Measurements from ENCODE around the gene UBE3D.
"Not testable (repeated sequence)": the region's sequence is repeated elsewhere in the genome, so short reads cannot be mapped to it uniquely, and the experiment has no call there.

UBE3D gene

DNA sequence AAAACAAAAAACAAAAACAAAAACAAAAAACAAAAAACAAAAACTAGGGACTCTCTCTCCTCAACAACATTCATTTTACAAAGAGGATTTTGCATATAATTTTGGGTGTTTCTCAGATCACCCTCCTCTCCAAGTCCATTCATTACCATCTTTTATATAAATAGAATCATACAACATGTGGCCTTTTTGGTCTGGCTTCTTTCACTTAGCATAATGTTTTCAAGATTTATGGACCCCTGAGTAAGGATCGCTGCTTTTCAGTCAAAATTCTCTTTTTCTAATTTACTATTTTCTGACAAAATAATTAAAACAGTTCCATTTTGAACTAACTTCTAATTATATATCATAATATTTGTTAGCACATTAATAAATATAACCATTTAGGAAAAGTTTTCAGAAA is 94.8 kb downstream of the UBE3D start:
- no peak for DNase-seq

DNA sequence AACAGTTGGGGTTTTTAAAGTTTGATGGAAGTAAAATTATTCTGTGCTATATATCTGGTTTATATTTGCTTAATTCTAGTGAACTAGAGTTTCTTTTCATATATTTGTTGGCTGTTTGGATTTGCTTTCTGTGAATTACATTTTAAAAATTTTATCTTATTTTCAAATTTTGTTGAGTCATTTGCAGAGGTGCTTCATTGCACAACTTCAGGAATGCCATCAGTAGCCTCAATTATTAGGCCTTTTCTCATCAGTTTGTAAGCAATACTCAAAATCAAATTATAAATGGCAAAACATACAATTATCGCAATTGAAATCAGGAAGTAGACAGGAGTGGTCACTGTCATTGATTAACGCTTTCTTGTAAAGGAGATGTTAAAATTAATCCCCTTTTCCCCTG is 96.9 kb downstream of the UBE3D start:
- DNase-seq, result no peak

DNA sequence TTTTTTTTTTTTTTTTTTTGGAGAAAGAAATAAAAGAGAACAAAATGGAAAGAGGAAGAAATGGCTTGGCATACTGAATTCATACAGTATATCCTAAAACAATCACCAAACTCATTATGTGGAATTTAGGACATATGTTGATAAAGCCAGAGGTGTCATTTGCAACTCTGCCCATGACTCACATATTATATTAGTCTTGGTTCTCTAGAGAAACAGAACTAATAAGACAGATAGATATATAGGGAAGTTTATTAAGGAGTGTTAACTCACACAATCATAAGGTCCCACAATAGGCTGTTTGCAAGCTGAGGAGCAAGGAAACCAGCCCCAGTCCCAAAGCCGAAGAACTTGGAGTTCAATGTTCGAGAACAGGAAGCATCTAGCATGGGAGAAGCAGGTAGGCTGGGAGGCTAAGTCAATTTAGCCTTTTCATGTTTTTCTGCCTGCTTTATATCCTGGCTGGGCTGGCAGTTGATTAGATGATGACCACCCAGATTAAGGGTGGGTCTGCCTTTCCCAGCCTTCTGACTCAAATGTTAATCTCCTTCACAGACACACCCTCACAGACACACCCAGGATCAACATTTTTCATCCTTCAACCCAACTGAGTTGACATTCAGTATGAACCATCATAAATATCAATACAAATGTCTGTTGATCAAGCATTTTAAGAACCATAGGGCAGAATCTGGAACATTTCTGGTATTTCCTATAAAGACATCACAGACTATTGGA is 102.3 kb downstream of the UBE3D start:
- DNase-seq, result no peak

DNA sequence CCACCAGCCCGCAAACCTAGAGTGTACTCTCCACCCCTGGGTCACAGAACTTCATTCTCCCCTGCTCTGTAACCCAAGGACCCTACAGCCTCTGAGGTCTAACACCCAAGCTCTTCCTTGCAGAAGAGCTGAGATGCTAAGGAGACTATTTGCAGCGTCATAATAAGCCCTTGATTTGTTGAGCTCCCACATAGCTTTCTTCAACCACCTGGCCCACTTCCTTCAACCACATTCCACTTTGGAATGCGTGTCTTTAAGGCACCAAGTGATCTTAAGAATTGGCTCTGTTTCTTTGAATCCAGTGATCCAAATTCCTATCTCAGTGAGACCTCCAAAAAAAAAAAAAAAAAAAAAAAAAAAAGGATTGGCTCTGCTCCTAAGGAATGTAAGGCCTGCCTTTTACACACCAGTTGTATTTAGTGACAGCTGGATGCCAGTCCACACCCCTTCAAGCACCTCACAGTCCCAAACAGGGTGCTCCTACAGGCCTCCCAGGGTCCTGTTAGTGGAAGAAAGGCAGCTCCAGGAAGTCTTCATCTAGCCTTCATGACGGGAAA is 106.2 kb downstream of the UBE3D start:
- DNase-seq, result peak; percentile 80

DNA sequence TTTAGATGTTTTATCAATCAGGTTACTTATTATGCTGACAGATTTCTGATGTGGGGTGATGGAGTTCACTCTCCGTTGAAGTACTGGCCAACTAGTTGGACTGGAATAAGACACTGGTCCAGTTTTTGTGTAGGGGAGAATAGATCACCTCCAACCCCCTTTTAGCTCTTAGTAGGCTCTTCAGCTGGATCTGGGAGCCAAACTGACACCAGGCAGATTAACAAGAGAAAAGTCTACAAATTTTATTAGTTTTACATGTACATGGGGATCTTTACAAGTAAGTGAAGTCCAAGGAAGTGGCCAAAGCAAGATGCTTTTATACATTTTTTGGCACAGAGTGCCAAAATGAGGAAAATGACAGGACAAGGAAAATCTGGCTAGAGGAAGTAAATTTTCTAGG is 107.1 kb downstream of the UBE3D start:
- no peak for DNase-seq

DNA sequence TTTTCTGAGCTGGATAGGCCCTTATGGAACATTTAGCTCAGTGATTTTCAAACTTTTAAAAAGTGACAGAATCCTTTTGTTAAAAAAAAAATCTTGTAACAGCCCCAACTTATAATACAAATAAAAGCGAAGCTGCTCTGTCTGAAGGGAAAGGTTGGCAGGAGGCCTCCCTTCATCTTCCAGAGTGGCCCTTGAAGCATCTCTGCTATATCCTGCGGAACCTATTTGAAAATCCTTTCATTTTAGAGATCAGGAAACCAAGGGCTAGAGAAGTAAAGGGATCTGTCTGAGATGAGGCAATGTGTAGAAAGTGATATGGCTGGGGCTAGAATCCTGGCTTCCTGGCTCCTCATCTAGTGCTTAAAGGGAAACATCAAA is 107.8 kb downstream of the UBE3D start:
- DNase-seq, result no peak

DNA sequence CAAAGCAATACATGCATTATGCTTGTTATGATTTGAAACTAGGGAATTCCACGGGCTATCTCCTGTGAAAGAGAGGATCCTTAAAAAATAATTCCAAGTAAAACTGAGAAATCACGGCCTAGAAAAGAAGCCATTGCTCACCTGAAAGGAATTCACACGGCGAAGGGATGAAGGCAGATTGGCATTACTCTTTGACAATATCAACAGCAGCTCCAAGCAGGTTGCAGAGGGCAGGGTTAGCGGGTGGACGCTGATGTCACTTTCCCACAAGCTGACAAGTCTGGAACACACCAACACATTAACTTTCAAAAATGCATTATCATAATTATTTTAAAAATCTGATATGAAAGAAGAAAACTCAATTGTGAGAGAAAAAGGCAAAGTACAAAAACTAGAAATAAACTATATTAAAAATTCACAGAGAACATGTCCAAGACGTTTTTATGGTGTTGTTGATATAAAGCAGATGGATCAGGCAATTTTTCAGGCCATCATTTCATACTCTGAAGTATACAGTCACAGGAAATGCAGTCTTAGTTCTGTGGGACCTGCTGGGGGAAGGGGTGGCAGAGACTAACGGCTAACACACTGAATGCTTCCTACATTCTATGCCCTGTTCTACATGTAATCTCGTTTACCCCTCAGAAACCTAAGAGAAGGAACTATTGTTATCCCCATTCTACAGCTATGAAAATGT is 108.3 kb downstream of the UBE3D start:
- DNase-seq, result no peak

DNA sequence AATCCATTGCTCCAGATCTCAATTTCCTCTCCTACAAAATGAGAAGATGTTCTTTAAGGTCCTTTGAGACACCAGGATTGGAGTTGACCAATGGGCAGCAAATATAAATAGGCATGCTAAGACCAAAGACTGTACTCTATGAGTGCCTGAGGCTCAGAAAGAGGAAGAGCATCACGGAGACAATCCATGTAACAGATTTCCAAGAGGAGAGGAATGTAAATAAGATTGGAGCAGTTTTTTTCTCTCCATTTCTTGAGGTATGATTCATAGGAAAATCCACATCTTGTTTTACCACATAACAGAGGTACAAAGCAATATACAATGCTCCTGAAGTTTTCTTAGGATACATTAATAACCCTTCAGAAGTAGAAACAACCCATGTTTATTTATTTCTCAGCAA is 109.8 kb downstream of the UBE3D start:
- no peak for DNase-seq

DNA sequence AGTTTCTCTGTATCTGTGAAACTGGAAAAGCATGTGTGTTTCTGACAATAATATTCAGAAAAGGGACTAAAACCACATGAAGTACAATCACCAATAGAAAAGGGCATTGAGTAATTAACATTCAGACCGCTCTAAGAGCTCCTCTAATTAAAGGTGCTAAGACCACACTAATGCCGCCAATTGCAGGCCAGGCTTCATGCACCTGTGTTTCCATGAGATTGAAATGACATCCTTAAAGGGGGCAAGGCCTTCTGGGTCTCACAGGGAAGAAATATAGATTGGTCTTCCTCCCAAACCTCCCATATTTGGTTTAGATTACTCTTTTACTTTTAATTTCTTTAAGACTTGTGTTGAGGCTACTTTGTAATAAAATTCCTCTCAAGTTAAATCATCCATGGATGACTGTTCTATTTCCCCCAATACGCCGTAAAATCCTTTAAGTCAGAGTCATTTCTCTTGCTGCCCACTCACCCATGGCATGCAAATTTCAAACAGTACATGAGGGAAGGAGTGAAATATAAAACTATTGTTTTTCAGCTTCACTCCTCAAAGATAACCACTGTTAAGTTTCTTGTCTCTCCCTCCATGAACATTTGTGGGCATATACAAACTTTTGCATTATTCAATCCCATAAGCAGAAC is 110.6 kb downstream of the UBE3D start:
- no peak for DNase-seq

DNA sequence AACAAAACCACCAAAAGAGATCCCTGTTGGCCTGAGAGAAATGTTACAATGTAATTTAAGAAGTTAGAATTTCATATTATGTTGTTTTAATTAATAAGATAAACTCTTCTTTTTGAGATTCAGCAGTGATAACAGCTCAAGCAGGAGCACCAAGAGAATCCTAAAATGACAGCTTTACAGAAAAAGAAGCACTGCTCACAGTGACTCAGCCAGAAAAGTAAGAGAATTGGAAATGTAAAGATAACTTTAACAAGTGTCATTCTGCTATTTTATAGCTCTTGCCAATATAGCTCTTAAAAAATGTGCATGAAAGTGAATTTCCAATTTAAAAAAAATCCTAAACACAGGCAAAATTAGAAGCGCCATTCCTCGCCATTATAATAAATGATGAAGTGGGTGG is 111.3 kb downstream of the UBE3D start:
- no peak for DNase-seq

DNA sequence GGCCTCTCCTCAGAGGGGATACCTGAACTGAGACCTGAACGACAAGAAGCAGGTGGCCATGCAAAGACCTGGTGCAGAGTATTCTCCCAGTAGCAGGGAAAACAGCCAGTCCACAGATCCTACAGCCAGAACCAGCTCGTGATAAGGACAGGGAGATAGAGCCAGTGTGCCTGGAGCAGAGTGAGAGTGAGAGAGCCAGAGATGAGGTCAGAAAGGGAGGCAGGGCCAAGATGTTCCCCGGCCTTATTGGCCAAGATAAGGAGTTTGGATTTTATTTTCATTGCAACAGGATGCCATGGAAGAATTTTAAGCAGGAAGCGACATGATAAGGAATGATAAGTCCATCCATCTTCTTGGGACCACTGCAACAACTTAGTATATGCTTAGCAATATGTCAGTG is 111.8 kb downstream of the UBE3D start:
- DNase-seq, result no peak

DNA sequence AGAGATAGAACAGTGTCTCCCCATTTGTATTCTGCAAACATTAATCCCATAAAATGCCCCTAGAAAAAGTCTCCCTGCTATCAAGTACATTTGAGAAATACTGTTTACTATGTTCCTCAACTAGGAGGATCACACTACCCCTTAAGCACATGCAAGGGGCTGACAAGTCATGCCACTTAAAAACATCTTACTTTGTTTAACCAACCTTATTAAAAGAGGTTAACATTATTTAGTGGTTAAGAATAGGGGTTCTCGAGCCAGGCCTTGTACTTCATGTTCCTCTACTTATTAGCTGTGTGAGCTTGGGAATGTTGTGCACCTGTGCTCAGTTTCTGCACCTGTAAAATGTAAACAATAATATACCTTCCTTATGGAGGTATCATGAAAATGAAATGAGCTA is 113.7 kb downstream of the UBE3D start:
- DNase-seq, result no peak

DNA sequence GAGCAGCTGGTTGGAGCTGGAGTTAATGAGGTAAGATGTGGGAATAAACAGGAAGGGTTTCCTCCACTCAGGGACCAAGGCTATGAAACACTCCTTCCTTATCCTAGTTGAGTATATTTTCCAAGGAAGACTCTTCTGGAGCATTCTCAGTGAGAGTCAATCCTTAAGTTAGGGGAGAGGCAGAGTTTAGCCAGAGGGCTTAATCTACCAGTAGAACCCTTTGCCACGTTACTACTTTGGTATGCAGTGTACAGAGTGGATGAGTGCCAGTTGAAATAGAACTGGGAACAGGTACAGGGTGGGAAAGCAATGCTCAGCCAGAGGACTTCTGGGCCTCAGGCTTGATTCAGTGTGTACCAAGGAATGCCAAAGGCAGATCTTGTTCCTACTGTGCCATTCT is 114.3 kb downstream of the UBE3D start:
- DNase-seq, result no peak

DNA sequence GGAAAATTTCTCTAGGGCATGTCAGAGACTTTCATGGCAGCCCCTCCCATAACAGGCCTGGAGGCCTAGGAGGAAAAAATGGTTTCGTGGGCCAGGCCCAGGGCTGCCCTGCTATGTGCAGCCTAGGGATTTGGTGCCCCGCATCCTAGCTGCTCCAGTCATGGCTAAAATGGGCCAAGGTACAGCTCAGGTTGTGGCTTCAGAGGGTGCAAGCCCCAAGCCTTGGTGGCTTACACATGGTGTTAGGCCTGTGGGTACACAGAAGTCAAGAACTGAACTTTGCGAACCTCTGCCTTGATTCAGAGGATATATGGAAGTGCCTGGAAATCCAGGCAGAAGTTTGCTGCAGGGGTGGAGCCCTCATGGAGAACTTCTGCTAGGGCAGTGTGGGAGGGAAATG is 134.7 kb downstream of the UBE3D start:
- DNase-seq, result not testable (repeated sequence)

DNA sequence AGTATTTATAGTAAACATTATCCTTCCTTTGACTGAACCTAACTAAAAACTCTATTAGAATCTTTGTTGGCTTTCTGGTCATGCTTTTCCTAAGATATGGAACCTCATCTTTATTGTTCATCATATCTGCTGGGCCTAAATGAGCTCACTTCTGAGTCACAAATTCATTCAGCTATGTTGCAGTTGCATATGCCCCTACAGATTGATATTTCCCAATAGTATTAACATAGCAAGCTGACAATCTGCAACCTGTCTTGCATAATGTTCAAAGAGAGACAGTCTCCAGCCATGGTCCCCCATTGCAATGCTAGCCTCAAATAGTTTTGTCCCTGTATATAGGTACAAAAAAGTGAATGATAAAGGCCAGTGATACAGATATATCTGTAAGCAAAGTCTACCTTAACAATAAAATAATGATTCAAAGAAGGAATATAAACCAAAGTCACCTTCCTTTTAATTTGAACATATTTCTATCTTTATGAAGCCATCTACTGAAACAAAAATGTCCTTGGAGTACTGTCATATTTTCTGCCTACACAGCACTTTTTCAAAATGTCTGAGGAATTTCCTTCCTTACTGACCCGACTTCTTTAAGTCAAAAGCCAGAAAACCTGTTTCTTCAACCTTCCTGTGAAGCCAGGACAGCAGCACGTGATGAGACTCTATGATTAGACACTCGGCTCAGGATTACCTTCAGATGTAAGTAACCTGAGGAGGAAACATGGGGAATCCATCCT is 140.7 kb downstream of the UBE3D start:
- no peak for DNase-seq

DNA sequence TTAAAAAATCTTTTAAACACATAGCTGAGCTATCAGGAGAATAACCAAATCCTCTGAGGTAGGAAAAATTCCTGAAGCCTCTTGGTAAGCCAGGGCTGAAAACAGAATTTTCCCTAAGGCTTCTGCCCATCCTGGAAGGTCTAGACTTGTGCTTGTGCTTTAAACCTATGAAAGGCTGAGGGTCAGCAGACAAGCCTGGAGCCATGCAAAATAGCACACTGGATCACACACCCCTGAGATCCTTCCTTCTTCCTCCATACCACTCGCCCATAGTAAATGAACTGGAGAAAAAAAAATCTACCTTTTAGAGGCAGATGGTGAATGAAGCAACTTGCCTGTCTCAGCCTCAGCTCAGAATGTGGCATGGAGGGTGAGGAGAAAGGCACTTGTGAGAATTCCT is 144.4 kb downstream of the UBE3D start:
- DNase-seq, result no peak

DNA sequence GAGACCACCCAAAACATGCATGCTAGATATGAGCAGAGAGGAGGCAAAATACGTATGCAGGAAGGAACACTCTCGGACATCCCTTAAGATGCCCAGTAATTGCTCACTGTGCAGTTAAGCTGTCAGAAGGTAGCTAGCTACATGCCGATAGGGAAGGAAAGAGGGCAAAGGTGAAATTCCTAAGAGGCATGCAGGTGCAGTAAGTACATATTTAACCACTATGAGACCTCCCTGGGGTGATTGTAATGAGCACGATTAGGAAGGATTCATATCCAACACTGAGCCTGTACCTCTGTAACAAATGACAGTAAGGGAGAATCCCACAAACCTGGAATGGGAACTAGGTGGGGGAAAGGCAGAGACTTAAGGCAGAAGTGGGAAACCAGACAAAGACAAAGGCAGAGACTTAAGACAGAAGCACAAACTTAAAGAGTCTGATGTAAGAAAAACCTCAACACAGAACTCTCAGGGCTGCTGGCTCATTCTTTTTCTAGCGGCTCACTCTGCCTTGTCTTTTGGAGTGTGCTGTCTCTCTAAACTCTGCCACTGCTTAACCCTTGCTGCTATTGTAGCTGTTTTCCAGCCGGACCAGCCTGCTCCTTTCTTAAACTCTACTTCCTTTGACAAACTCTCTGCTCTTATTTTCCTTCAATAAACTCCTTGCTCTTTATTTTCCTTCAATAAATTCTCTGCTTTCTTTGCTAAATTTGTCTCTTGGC is 148.1 kb downstream of the UBE3D start:
- peak; percentile 70 for DNase-seq

DNA sequence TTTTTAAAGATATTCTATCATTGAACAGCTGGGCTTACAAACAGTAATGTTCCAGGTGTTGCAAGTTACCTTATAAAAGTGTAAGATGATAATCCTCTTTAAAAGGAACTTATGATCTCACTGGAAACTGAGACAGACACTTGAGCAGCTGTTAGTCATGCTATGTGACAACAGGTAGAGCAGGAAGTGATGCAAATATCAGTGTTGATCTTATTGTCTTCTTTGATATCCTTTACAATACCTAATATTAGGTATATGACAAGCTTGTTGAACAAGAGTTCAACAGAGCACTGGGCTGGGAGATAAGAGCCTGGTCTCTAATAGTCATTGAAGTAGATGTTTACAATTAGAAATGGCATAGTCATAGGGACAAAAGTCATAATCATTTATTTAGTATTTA is 150.0 kb downstream of the UBE3D start:
- DNase-seq, result no peak

DNA sequence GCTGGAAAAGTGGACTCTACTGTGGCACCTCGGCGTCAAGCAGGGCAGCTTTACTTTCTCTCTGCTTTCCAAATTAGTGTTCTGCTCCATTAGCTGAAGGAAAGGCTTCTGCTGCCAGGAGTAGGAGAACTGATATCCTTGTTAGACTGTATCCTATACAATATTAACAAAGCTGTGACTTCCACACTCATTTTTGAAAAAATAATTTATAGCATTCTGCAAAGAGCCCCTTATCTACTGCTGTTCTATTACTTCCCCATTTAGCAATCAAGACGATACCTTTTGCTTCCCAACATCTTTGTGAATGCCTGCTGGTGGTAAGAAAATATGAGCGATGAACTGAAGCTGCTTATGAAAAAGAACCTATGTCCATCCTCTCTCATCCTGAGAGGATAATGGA is 151.1 kb downstream of the UBE3D start:
- DNase-seq, result no peak

DNA sequence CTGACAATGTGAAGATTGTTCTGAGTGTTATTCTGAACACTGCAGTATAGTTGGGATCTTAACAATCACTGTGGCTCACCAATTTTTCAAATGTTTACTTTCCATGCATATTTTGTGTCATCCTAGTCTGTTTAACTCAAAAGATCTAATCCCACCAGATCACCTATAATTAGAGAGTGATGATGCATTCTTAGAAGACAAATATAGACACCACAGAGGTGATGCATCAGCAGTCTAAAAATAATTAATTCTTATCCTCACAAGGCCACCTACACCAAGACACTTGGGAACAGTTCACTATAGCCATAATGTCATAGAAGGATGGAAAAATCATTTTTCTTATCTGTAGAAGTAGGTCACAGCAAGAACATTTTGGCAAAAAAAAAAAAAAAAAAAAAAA is 154.8 kb downstream of the UBE3D start:
- DNase-seq, result no peak

DNA sequence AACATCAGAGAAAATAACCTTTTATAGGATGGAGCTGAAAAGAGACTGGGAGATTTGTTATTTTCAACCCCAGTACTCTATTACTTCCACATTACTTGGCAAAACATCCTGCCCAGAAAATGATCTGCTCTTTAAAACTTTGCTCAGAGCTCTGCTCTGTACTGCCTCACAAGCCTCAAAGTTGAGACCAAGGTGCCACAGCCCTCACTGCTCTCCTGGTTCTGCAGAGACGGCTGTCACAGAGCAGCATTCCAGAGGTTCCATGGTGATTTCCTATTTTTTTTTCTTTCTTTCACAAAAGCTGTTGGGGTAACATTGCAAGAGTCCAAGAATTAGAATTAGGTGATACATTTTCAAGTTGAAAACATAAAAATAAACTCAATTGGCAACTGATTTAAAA is 155.2 kb downstream of the UBE3D start:
- peak; percentile 66 for DNase-seq

DNA sequence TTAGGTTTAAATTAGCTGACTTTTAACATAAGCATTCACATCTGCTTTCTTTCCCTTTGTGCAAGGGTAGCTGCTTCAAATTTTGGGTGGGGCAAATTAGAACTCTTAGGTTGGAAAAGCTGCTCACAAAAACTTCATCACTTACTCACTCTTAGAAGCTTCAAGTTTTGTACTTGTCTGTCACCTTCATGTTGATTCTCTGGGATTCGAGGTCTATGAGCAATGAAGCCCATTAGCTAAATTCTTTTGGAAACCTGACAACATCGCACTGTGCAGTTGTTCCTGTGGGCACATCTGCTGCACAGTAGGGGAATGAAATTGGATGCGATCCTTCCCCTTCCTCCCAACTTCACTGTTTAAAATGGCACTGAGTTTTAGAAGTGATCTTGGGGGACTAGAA is 156.1 kb downstream of the UBE3D start:
- DNase-seq, result no peak

DNA sequence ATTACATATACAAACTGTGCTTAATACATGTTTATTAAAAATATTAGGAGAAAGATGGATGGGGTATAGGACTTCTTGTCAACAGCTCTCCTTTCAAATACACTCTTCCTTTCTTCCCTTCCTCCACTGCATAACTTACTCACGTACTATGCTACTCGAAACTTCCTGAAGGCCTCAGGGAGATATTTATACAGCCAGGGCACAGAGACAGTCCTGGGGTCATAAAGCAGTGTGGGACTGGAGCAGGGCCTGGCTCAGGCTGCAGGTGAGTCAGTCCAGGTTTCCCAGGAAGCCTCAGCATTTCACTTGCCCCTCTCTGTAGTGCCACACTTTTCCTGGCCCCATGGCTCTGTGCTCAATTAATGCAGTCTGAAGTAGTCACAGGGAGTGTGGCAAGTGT is 157.0 kb downstream of the UBE3D start:
- peak; percentile 91 for DNase-seq
